ENCODE measurements around the gene PTGS2.

The PTGS2 gene

GRCh38 chr1:186680245-186681061 lies at the start of gene PTGS2:
Gene PTGS2, minus strand, starts transcription at chr1:186680423. Its CDS starts 133 bp downstream, at chr1:186680290.
- peaks cover 0 to 10% (median 4%) of the 10 kb centered on the region in 4 donors for H3K4me1 ChIP-seq
- DNase-seq = peak; percentile 88 to 91
- peak within 1 kb of the TSS; percentile 65 to 73 for H3K4me3 ChIP-seq
- H3K27ac ChIP-seq = peak within 1 kb of the TSS; percentile 82 to 85
- H3K27me3 ChIP-seq = no peaks in the 10 kb centered on the region
- intact Hi-C loops (cut with DNase I; ENCODE audit: low total_unique reads) = no loop called here
- H3K9me3 ChIP-seq = no peaks in the 10 kb centered on the region
- H3K36me3 ChIP-seq = peaks cover 0 to 9% (median 6%) of the 10 kb centered on the region in 3 donors
- TF ChIP-seq, protein P1, sequence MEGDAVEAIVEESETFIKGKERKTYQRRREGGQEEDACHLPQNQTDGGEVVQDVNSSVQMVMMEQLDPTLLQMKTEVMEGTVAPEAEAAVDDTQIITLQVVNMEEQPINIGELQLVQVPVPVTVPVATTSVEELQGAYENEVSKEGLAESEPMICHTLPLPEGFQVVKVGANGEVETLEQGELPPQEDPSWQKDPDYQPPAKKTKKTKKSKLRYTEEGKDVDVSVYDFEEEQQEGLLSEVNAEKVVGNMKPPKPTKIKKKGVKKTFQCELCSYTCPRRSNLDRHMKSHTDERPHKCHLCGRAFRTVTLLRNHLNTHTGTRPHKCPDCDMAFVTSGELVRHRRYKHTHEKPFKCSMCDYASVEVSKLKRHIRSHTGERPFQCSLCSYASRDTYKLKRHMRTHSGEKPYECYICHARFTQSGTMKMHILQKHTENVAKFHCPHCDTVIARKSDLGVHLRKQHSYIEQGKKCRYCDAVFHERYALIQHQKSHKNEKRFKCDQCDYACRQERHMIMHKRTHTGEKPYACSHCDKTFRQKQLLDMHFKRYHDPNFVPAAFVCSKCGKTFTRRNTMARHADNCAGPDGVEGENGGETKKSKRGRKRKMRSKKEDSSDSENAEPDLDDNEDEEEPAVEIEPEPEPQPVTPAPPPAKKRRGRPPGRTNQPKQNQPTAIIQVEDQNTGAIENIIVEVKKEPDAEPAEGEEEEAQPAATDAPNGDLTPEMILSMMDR (IDR thresholded peaks at IDR 0.05) = peak; percentile 40 to 44

- Histone ChIP-seq H3K36me3 (no peaks in the 10 kb centered on the region), H3K27ac (no peak overlapping the region), H3K4me3 (no peak overlapping the region), H3K27me3 (no peaks in the 10 kb centered on the region), H3K9me3 (no peaks in the 10 kb centered on the region), H3K4me1 (no peaks in the 10 kb centered on the region)
- peak in 1 of 2 donors; percentile 21 for DNase-seq
- TF ChIP-seq, protein P1 (IDR thresholded peaks at IDR 0.05) = peak; percentile 22 to 33
- intact Hi-C loops (cut with DNase I; ENCODE audit: low total_unique reads) = no loop called here
Observed at GRCh38 chr1:186722711-186723309, 42.6 kb upstream of the PTGS2 start.

DNA sequence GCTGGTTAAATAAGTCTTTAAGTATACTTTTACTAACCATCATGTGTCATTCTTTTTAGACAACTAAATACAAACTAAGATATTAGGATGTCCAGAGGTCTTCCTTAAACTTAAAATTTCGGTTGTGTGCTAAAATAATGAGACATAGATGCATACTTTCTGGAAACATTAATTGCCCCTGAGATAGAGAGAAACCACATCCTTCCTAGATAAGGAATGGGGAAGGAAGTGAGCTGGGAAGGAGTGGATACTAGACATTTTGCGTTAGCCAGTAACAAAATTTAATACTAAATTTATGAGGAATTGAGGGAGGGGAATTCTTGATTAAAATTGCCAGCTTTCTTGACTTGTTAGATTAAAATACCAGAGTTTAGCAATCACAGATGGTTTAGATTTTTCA lies 37.1 kb upstream of the PTGS2 start:
- Histone ChIP-seq H3K4me1 (no peaks in the 10 kb centered on the region), H3K9me3 (no peaks in the 10 kb centered on the region), H3K4me3 (no peak overlapping the region), H3K36me3 (no peaks in the 10 kb centered on the region), H3K27ac (no peak overlapping the region), H3K27me3 (no peaks in the 10 kb centered on the region)
- TF ChIP-seq, protein P1 (IDR thresholded peaks at IDR 0.05) = no peak
- DNase-seq = no peak
- intact Hi-C loops (cut with DNase I; ENCODE audit: low total_unique reads) = no loop called here

DNA sequence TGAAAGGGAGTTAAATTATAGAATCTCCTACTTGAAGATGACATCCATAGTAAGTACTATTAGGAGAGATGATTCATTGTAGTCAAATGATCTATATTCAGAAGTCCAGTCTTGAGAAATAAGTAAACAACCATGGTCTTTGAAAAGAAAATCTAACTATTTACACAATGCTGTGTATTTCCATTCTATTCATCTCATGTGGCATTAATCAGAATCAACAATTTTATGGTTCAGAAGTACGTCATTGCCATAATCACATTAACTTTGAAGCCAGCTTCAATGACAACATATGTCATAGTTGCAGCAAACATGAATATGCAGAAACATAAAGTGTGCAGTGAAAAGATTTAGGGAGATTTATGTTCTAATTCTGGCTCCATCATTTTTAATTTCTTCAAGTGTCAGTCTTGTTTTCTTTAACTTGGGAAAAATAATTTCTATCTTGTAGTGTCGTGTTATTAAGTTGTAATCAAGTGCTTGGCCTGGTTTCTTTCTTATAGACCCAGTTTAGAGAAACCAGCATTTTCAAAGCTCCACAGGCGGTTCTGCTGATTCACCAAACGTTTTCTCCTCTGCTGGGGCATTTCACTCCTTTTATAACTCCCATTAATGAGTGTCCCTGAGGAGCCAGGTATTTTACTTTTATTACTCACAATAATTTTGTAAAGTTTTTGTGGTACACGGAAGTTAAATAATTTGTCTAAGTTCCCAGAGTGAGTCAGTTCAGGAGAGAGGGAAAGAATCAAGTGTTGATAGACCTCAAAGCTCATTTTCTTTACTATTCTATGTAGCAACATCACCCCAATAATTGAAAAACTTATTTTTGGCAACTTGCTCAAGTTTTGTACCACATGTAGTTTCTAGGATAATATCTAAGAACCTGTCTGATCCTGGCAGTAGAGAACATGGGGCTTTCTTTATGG lies 35.9 kb upstream of the PTGS2 start:
- Histone ChIP-seq H3K4me1 (no peaks in the 10 kb centered on the region), H3K27me3 (no peaks in the 10 kb centered on the region), H3K9me3 (no peaks in the 10 kb centered on the region), H3K27ac (no peak overlapping the region), H3K4me3 (no peak overlapping the region), H3K36me3 (no peaks in the 10 kb centered on the region)
- TF ChIP-seq, protein P1 (IDR thresholded peaks at IDR 0.05) = no peak
- DNase-seq = no peak
- intact Hi-C loops (cut with DNase I; ENCODE audit: low total_unique reads) = no loop called here

DNA sequence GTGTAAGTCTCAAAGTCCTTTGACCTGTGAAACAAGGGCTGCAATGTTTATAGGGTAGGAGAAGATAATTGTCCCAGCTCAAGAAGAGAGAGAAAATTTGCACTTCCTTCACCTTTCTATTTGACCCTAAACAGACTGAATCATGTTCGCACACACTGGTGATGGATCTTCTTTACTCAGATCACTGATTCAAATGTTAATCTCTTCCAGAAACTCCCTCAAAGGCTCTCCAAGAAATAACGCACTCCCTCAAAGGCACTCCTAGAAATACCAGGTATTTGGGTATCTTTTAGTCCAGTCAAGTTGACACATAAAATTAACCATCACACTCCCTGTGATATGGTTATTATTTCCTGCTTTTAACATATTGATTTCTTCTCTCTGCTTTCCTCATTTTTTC lies 30.5 kb upstream of the PTGS2 start:
- H3K36me3 ChIP-seq = no peaks in the 10 kb centered on the region
- no peaks in the 10 kb centered on the region for H3K4me1 ChIP-seq
- no peak overlapping the region for H3K27ac ChIP-seq
- no peaks in the 10 kb centered on the region for H3K27me3 ChIP-seq
- TF ChIP-seq, protein P1 (IDR thresholded peaks at IDR 0.05) = no peak
- no peak for DNase-seq
- H3K9me3 ChIP-seq = no peaks in the 10 kb centered on the region
- intact Hi-C loops (cut with DNase I; ENCODE audit: low total_unique reads) = no loop called here
- no peak overlapping the region for H3K4me3 ChIP-seq
